Breast epithelium (tissue), 4 donors: ENCODE data around the gene PHACTR3. TPM values are rescaled to one million over a fixed set of nuclear protein-coding genes. Genes with fewer than 3 reads are reported as not detected.

Experiments
- DNase-seq, 2 donors: peaks; one replicate each; pipeline ENCODE4 v3.0.0-alpha.2; 2019; ENCODE audit warnings: low spot score in 2 of 2
- H3K27ac ChIP-seq, 2 donors: fragments of 200-600 bp; sonication (generic) in 1 of 2; one replicate each; pipeline ENCODE4 v1.5.1; 2016 to 2019; ENCODE audit warnings: mild to moderate bottlenecking in 1 of 2
- H3K27me3 ChIP-seq, 2 donors: fragments of 200-600 bp; sonication (generic) in 1 of 2; one replicate each; pipeline versions ENCODE4 v1.5.1 to v1.6.0; 2017 to 2019; ENCODE audit warnings: control low read depth in 1 of 2, mild to moderate bottlenecking in 1 of 2
- H3K36me3 ChIP-seq: fragments of 200-600 bp; one replicate; pipeline ENCODE4 v1.5.1; 2019
- H3K4me1 ChIP-seq, 2 donors: fragments of 200-600 bp; sonication (generic); one replicate each; pipeline ENCODE4 v1.5.1; 2016 to 2019; ENCODE audit warnings: control low read depth in 1 of 2
- H3K4me3 ChIP-seq, 3 donors: fragments of 200-600 bp; sonication (generic); 1 replicate in 2 of 3; 2 replicates in 1 of 3; pipeline ENCODE4 v1.5.1; 2016 to 2019; ENCODE audit warnings: mild to moderate bottlenecking in 3 of 3, moderate library complexity in 2 of 3
- H3K9me3 ChIP-seq, 2 donors: fragments of 200-600 bp; sonication (generic) in 1 of 2; one replicate each; pipeline ENCODE4 v1.5.1; 2016 to 2019; ENCODE audit warnings: control low read depth in 1 of 2
- CTCF ChIP-seq, 3 donors: fragments of 450-650 bp; IDR thresholded peaks; one replicate each; pipeline ENCODE4 v1.5.1; 2016 to 2017; ENCODE audit warnings: antibody characterized with exemption in 3 of 3, mild to moderate bottlenecking in 3 of 3, moderate library complexity in 3 of 3
- POLR2A ChIP-seq: fragments of 450-650 bp; IDR thresholded peaks from one replicate; pipeline ENCODE4 v1.6.1; 2016; ENCODE audit warnings: antibody characterized with exemption, mild to moderate bottlenecking, moderate library complexity
- POLR2AphosphoS5 ChIP-seq, 3 donors: sonication (generic); formaldehyde crosslinking; IDR thresholded peaks; one replicate each; pipeline ENCODE4 v1.6.1; 2017; ENCODE audit warnings: antibody characterized with exemption in 3 of 3
- intact Hi-C: fragments of 100-400 bp; cut with DNase I; formaldehyde crosslinking; loops from one replicate; pipeline ENCODE4 v1.15.1; 2023; ENCODE audit warnings: low total_unique reads
- total RNA-seq, 3 donors: library from RNA; depleted of rRNA; stranded (reverse); fragments of >200 nt; gene quantifications; one replicate each; pipeline ENCODE4 v1.1.0, GENCODE V29; 2016

PHACTR3 gene
- total RNA-seq, 3 donors from 2014 or later: 0.16 to 0.33 (median 0.29) TPM

DNA sequence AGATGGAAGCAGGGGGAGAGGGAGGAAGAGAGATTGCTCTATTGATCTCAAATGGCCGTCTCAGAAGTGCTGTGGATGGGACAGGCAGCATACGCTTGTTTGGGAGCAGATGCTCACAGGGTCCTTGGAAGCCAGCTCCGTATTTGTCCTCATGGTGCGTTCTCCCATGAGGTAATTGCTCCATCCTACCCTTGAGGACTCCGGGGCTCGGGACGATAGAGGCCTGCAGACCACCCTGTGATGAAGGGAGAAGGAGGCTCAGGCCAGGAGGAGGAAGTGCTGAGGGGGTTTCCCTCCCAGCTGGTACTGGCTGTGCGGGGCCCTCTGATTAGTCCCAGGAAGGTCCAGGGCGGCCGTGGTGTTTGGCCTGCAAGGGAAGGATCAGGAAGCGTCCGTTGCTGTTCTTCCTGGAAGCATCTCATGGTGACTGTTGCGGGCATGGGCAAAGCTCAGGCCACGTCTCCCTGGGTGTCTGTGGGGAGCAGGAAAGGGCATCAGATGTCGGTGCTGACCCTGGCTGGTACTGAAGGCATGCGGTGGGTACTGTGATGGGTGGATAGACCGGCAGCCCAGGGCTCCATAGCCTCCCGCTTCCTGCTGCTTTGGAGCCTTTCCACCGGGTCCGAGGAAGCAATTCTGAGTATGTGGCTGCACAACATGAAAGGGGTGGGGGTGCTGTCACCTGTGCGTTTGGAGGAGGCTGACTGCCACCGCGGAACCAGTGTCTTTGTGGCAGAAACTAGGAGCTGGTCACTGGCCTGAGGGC is 170.8 kb downstream of the PHACTR3 start:
- TF ChIP-seq CTCF (IDR thresholded peaks at IDR 0.05) (no peak), POLR2AphosphoS5 (IDR thresholded peaks at IDR 0.05) (no peak), POLR2A (no peak)
- intact Hi-C loops: no loop called here
- no peaks in the 10 kb centered on the region for H3K4me1 ChIP-seq
- peak in 1 of 2 donors; percentile 24 for DNase-seq
- no peaks in the 10 kb centered on the region for H3K9me3 ChIP-seq
- peaks cover 0 to 3% of the 10 kb centered on the region in 2 donors for H3K27me3 ChIP-seq
- H3K36me3 ChIP-seq: no peaks in the 10 kb centered on the region
- H3K27ac ChIP-seq: no peak overlapping the region
- H3K4me3 ChIP-seq: no peak overlapping the region

GRCh38 chr20:59775687-59776055 is 171.3 kb downstream of the PHACTR3 start:
- DNase-seq: no peak
- intact Hi-C loops: no loop called here

DNA sequence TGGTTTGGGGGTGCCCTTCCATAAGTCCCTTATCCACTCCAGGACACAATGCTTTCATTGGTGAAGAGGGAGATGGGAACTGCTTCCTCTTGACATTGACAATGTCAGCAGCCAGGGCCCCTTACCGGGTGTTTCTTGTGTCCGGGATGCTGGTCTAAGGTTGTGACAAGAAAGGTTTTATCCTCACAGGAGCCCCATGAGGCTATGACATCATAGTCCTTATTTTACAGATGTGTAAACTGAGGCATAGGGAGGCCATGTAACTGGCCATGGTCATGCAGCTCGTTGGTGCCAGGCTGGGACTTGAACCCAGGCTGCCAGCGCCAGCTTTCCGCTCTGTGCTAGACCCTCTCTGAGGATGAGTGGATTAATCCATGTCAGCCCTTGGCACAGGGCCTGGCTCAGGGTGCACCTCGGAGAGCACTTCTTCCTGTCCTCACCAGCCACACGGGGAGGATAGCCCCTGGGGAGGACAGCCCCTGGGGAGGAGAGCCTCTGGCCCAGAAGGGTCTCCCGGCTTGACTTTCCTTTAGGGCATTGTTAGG is 171.8 kb downstream of the PHACTR3 start:
- no peaks in the 10 kb centered on the region for H3K9me3 ChIP-seq

More at GRCh38 chr20:59775687-59776055, 171.3 kb downstream of the PHACTR3 start:
- Histone ChIP-seq H3K4me1 (no peaks in the 10 kb centered on the region), H3K27me3 (peaks cover 0 to 3% of the 10 kb centered on the region in 2 donors), H3K4me3 (no peak overlapping the region), H3K27ac (no peak overlapping the region), H3K36me3 (no peaks in the 10 kb centered on the region), H3K9me3 (no peaks in the 10 kb centered on the region)
- TF ChIP-seq POLR2A (no peak), POLR2AphosphoS5 (IDR thresholded peaks at IDR 0.05) (no peak), CTCF (IDR thresholded peaks at IDR 0.05) (no peak)

DNA sequence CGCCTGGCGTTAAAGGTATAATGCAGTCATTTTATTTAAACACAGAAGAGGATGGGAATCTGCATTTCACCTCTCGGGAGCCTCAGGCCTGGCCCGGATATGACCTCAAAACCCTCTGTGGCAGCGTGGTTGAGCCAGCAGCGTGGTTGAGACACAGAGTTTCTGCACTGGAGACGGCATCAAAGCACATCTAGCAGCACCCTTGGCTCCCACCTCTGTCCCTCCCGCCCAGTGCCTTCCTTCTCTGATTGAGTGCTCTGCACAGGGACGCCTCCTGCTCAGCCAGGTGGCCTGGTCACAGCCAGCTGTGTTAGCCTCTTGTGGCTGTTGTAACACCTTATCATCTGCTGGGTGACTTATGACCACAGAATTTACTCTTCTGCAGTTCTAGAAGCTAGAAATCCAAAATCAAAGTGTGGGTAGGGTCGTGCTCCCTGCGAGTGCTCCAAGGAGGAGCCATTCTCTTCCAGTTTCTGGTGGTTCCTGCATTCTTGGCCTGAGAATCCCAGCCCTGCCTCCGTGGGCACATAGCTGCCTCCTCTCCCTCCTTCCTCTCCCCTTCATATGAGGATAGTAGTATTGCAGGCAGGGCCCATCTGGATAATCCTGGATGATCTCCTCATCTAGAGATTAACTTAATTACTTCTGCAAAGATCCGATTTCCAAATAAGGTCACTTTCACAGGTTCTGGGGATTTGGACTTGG is 172.4 kb downstream of the PHACTR3 start:
- intact Hi-C loops: no loop called here
- Histone ChIP-seq H3K4me3 (no peak overlapping the region), H3K4me1 (no peaks in the 10 kb centered on the region), H3K36me3 (no peaks in the 10 kb centered on the region), H3K27ac (no peak overlapping the region), H3K27me3 (peaks cover 0 to 8% of the 10 kb centered on the region in 2 donors), H3K9me3 (no peaks in the 10 kb centered on the region)
- no peak for DNase-seq
- no peak for TF ChIP-seq CTCF (IDR thresholded peaks at IDR 0.05)
- TF ChIP-seq POLR2A: no peak
- no peak for TF ChIP-seq POLR2AphosphoS5 (IDR thresholded peaks at IDR 0.05)

More for the DNA sequence above, 171.8 kb downstream of the PHACTR3 start:
- no peaks in the 10 kb centered on the region for H3K36me3 ChIP-seq
- DNase-seq: peak; percentile 5 to 41
- H3K4me1 ChIP-seq: no peaks in the 10 kb centered on the region
- peaks cover 0 to 5% of the 10 kb centered on the region in 2 donors for H3K27me3 ChIP-seq
- no peak for TF ChIP-seq CTCF (IDR thresholded peaks at IDR 0.05)
- no peak for TF ChIP-seq POLR2AphosphoS5 (IDR thresholded peaks at IDR 0.05)
- intact Hi-C loops: no loop called here
- H3K4me3 ChIP-seq: no peak overlapping the region
- H3K27ac ChIP-seq: no peak overlapping the region

DNA sequence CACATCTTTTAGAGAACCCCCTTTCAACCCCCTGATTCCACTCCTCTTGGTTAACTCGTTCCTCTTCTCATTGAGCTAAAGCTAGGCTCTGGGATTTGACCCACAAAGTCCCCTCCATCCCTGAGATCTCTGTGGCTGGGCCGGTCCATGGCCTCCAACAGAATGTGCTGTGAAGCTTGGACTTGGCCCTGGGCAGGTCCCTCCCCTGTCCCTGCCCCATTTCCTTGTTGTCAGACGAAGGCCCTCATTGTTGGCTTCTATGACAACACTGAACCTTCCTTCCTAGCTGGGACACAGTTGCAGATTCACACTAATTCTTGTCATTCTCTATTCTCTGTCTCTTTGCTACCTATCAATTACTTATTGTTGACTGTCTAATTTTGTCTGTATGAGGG is 173.0 kb downstream of the PHACTR3 start:
- no peak for DNase-seq
- Histone ChIP-seq H3K4me1 (no peaks in the 10 kb centered on the region), H3K36me3 (no peaks in the 10 kb centered on the region), H3K9me3 (no peaks in the 10 kb centered on the region), H3K27me3 (peaks cover 0 to 8% of the 10 kb centered on the region in 2 donors), H3K4me3 (no peak overlapping the region), H3K27ac (no peak overlapping the region)
- intact Hi-C loops: no loop called here
- TF ChIP-seq POLR2AphosphoS5 (IDR thresholded peaks at IDR 0.05) (no peak), CTCF (IDR thresholded peaks at IDR 0.05) (no peak), POLR2A (no peak)
